Dedifferentiated amniotic fluid mesenchymal stem cell (primary cell): Measurements from ENCODE around the gene HIVEP3.

Source experiments
- DNase-seq: peaks from one replicate; pipeline ENCODE4 v3.0.0-alpha.2; 2016; ENCODE audit errors: extremely low spot score

Gene HIVEP3

DNA sequence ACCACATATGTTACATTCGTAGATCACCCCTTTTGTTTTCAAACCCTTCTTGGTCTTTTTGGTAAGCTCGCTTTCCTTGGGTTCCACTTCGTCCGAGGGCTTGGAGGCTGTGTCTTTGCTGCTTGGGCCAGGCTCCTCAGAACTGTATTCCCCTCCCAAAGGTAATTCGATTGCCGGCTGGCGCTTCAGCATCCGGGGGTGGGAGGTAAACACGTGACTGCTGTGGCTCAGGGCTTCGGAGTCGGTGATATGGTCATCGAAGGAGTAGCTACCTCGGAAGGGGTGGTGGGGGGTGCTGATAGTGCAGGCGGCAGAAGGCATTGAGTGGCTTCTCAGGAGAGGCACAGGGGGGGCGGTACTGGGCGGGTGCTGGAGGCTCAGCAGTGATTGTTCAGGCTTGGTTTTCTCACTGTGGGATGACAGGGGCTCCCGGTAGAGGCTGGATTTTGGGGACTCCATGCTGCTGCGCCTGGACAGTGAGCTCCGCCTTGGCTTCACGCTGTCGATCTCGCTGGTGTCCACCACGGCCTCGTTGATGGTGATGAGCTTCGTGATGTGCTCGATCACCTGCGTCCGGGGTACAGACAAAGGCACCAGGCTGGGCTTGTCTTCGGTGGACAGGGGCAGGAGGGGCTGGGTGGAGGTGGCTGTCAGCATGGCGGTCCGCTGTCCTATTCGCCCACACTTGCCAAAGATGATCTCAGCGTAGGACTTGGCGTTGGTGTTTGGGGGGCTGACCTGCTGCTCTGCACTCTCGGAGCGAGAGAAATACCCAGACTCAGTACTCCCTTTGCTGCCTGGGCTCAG is 335.7 kb downstream of the HIVEP3 start:
- DNase-seq: no peak

- no peak for DNase-seq
These were observed 336.4 kb downstream of the HIVEP3 start for GRCh38 chr1:41582351-41582750.

DNA sequence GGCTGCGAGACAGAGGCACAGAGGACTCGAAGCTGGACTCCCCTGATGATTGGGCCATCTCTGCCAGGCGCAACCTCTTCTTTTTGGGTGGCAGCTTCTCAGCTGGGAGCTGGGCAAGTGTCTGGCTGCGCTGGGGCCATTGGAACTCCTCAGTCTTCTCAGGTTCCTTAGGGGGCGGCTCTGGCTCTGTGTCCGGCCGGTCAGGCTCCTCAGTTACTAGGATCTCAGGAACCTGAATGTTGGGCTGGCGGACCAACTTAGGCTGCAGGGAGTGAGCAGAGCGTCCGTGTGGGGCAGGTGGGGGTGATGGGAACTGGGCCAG is 336.8 kb downstream of the HIVEP3 start:
- no peak for DNase-seq

DNA sequence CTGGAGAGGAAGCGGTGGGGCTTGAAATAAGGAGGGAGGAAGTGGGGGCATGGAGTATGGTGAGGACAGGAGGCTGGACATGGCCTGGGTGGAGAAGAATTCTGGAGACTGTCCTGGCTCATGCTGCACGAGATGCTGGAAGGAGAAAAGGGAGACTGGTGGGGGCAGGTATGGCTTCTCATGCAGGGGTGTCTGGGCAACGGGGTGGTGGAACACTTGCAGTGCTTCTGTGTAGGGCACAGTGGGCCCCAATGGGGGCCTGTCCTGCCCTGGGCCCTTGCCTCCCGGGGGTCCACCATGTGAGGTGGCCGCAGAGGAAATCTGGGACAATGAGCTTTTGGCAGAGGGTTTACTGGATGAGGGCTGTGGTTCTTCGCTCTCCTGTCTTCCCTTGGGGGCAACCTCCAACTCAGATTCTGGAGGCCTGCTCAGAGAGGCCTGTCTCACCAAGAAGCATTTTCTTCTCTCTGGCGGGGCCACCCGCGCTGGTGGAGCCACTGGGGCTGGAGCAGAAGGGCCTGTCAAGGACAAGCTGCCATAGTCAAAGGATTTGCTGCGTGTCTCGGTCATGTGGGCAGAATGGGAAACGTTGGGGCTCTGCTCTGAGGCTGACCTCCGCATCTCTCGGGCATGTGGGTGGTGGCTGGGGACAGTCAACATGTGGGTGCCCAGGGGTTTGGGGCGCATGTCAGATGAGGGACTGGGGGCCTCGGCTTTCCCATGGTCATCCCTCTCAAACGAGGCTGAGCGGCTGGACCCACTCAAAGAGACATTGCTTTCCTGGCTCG is 337.3 kb downstream of the HIVEP3 start:
- DNase-seq: no peak

GRCh38 chr1:41580520-41581172 is 338.1 kb downstream of the HIVEP3 start:
- DNase-seq: no peak

GRCh38 chr1:41580021-41580420 is 338.7 kb downstream of the HIVEP3 start:
- no peak for DNase-seq

DNA sequence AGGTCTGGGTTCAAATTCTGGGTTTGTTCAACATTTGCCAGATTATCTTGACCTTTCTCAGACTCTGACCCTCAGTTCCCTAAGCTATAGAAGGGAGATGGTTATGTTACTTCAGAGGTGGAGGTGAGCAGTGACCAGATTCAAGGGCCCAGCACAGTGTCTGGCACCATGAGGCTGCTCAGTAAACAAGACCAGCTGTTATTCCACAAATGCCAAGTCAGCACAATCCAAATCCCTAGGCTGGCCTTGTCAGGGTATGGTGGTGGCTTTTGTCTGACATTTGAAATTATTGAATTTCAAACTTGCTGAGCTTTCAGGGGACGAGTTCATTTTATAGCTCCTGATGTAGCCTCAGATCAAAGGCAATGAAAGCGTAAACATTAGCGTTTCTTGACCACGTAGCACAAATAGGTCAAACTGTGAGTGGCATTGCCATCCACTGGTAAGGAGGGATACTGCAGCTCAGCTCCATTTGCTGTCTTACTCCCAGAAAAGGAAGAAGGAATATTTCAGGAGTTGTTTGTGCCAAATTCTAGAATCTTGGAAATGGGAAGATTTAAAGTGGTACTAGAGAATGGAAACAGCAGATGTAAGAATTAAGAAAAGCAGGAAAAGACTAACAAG is 339.9 kb downstream of the HIVEP3 start:
- no peak for DNase-seq

GRCh38 chr1:41576620-41577019 is 342.1 kb downstream of the HIVEP3 start:
- no peak for DNase-seq

DNA sequence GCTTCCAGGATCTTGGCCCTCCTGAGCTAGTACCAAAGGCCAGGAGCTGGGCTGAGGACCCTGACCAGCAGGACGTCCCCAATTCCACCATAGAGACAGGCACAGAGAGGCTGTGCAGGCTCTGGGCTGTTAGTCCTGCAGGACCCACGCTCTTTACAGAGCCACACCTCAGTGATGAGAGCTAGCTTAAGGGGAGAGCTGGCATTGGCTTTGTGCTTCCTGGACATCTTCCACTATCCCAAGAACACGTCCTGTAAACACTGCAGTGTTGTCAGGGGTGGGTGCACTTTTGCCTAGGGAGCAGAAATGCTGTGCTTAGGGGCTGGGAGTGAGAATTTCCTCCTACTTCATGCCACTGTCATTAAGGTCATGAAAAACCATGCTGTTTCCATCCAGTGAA is 342.5 kb downstream of the HIVEP3 start:
- no peak for DNase-seq

GRCh38 chr1:41574842-41575241 is 343.9 kb downstream of the HIVEP3 start:
- DNase-seq: no peak

- peak; percentile 85 for DNase-seq
These were observed 344.7 kb downstream of the HIVEP3 start for GRCh38 chr1:41573785-41574713.

GRCh38 chr1:41573194-41573593 is 345.5 kb downstream of the HIVEP3 start:
- no peak for DNase-seq

- no peak for DNase-seq
These were observed 346.5 kb downstream of the HIVEP3 start for GRCh38 chr1:41572224-41572623.

DNA sequence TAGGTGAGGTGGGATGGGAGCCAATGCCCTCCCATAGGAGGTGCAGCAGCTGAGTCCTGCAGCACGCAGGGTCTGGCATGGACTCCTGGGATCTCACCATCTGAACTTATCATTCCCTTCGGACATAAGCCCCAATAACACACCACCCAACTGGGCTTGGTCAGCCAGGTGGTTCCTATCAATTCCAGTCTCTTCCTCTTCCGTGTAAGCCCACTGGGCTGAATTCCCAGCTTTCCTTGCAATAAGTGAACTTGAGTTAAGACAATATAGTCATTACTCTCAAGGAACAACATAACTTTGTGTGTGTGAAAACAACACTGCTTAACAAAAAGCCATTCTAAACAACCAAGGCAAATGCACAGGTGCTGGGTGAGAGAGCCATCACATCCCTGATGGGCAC is 347.7 kb downstream of the HIVEP3 start:
- no peak for DNase-seq

- no peak for DNase-seq
These were observed 350.5 kb downstream of the HIVEP3 start for GRCh38 chr1:41568204-41568603.

DNA sequence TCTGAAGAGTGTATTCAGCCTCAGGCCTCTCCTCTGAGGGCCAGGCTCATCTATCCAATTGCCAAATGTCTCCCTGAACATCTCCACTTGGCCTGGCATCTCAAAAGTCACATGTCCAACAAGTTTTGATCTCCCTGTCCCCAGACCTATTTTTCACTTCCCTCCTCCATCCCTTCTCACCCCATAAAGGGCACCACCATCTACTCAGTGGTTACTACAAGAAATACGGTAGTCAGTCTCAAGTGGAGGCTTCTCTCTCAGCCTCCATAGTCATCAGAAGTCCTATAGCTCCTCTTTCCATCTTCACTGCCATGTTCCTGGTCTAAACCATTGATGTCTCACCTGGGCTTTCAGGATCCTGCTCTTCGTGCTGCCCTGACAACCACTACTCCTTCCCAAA is 351.8 kb downstream of the HIVEP3 start:
- DNase-seq: no peak

DNA sequence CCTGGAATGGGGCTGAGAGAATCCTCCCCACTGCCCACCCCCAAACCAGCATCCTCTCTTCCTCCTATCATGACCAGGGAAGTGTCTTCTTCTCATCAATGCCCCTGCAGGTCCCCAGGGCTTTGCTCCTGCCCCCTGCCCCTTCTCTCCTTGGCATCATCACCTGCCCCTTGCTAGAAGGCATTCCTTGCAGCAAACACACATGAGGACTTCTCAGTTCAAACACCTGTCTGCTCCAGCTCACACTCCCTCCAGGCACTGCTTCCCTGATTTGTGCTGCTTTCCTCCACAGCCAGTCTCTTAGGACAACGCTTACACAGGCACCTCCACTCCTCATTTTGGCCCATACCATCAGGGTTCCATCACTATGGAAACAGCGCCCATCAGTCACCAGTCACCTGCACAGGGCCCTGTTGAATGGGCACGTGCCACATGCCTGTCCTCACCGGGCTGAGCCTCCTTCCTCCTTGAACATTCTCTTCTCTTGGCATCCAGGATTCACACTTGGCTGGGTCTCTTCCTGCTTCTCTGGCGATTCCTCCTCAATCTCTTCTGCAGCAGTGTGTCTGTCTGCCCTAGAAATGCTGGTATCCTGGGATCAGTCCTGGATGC is 352.3 kb downstream of the HIVEP3 start:
- no peak for DNase-seq

DNA sequence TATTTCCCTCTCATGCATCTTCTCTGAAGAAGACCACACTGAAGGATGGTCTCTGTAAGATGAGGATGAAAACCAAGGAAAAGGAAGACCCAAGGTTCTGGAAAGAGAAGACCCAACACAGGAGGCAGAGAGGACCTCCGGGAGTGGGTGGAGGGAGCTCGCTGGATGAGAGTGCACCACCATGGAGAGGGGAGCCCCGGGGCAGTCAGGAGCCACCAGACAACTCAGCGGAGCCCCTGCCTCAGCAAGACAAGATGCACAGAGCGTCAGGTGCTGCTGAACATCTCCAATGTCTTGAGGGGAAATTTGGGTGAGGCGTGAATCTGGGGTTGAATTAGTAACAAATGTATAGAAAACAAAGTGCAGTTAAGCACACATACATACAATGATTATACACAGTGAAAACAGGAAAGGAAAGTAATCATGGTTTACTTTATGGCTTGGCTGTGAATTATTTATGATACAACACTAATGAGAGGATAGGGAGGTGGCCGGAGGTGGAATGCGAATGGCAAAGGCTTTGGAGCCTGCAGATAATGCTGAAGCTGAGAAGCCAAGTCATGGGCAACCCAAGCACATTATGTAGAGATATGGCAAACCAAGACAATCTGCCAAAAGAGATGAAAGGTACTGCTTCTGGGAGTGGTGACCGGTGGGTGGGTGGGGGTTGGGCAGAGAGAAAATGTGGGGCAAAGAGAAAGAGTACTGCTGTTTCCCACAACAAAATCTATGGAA is 353.8 kb downstream of the HIVEP3 start:
- DNase-seq: no peak

DNA sequence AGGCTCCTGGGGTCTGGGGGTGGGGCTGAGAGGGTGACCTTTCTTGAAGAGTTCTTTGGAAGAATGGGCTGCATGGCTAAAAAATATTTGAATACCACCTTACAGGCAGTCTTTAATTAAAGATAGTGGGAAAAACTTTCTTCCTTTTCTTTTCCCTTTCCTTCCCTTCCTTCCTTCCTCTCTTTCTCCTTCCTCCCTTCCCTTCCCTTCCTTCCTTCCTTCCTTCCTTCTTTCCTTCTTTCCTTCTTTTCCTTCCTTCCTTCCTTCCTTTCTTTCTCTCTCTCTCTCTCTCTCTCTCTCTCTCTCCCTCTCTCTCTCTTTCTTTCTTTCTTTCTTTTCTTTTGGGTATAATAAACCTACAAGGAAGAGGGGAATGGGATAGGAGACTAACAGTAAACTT is 356.4 kb downstream of the HIVEP3 start:
- DNase-seq: no peak

DNA sequence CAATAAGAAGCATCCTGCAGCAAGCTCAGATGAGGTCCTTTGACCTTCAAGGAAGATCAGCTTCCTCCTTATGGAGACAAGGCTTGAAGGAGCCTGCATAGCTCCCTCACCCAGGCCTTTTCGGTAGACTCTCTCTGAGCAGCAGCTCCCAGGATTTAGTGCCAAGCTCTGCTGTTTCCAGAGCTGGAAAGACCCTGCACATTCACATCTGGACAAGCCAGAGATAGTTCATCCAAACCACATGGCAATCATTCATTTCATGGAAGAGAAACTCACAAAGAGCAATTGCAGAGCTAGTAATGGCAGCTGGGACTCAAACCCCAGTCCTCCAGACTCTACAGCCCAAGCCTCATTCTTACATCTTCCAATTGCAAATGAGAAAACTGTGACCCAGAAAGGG is 357.8 kb downstream of the HIVEP3 start:
- no peak for DNase-seq
